HG02981 (cell line): Measurements from ENCODE around the gene LRRK1.

ENCODE experiments used
- ATAC-seq: cut with Tn5 transposase; IDR thresholded peaks from one replicate; pipeline ENCODE4 v1.9.1; 2021; ENCODE audit warnings: mild to moderate bottlenecking, moderate library complexity; ENCODE audit not compliant: unreplicated experiment

LRRK1 gene

DNA sequence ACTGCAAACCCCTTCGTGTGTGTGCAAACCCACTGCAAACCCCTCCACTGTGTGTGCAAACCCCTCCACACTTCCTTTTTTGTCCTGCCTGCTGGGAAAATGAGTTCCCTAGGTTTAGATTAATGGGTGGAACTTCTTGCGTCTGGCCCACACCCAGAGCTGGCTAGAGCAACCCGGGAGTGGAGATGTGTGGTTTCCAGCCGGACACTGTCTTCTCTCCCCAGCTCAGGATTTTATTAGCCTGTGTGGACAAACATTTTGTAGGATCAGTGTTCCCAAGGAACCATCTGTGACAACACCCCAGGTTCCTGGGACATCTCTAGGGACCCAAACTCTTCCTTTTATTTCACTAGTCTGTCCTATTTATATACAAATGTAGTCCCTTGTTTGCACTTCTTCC lies 9.6 kb upstream of the LRRK1 start:
- ATAC-seq, result no peak

DNA sequence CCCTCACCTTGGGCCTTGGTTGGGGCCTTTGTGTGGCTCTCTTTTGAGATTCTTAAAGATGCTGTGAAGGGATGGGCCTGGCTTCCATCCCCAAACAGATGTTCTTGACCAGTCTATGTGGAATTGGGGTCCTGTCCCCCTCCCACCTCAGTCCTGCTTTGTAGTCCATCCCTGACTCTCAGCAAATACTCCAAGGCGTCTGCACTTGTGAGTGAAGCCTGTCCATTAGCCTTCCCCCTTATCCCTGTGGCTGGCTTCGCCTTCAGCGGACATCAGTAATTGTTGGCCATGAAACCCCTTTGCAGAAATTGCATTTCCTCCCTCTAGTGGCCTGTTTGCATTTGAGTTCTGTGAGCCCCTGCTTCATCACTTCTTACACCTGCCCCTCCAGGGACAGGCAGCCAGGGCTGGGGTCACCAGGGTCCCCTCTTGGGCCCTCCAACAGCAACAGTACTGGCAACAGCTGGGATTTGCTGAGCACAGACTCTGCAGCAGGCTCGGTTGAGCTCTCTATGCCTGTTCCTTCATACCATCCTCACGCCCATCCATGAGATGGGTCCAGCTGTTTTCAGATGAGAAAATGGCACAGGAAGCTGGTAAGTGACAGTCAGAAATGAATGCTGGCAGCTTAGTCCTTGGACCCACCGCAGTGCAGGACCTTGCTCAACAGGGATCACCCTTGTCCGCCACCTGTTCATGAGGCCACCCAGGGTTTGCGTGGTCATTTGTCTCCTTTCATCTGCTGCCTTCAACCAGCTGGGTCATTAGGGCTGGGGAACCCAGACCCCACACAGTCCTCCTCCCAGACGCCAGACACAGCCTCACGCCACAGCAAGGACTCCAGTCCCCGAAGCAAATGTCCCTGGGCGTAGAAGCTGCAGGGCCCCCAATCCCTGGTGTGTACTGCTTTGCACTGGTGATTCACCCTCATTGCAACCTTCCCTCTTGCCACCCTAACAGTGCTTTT lies 8.9 kb upstream of the LRRK1 start:
- ATAC-seq, result no peak

DNA sequence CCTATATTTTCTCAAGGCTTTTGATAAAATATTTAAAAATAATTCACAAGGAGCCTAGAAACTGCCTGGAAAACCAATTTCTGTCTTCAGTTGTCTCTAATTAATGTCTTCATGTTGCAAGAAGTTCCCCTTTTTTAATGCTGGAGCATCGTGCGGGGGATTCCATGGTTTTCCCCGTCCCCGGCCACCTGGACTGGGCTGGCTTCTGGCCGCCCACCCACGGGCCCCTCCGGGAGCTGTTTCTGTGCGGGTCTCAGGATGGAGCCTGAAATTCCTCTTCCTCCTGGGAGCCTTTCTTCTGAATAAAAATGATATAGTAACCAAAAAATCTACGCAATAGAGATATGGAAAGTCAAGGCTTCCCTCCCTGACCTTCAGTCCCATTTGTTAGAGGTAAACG lies 8.1 kb upstream of the LRRK1 start:
- no peak for ATAC-seq

DNA sequence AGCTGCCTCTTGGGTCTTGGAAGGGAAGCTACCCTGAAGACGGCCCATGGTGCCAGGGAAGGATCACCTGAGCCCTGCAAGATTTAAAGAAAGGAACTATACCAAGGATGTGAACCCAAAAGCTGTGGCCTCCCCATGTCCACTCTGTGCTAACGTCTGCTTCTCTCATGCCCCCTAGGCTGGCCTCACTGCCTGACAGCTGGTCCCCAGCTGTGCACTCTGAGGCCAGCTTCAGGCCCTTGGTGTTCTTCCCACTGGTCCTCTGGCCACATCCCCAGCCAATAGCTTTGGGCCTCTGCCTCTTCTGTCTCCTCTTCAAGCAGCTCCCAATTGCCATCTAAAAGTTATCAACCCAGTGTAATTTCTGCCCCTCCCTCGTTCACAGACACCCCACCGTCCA lies 5.2 kb upstream of the LRRK1 start:
- ATAC-seq, result no peak

DNA sequence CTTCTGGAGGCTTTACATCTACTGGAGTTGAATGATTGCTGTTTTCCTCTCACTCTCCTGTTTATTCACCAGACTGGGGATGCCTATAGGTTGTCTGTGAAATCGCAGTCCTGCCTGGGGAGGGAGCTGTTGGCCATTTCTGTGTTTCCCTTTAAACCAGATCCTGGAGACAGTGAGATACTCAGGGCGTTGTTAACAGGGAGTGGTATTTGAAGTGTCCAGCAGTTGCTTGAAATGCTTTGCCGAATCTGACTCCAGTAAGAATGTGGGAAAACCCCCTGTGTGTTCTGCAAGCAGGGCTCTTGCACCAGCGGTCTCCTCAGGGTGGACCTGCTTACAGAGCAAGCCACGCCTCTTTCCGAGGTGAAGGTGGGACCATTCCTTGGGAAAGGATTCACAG lies 4.3 kb upstream of the LRRK1 start:
- ATAC-seq, result no peak

DNA sequence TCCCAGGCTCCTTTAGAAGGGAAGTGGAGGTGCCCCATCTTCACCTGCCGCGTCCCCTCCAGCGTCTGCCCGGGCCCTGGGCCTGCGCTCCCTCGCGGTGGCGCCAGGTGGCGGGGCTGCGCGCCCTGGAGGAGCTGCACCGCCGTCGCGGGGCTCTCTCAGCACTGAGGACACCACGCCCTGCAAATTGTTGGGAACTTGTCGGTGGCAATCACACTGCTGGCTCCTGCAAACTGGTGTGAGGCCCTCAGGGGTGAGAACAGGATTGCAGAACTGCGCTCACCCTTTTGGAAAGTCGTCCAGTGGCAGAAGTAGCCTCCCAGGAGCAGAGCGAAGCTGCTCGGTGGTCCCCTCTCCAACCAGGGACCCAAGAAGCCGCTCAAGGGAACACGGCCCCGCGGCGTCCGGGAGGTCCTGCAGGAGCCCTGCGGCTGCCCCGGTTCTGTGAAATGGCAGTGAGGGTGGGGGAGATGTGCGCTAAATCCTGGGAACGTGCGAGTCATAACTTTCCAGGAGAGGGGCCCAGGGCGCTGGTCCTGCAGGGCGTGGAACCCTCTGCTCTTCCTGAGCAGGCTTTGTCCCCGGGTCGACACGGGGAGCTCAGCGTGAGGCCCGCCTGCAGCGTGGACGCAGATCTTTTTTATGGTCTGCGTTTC lies 995 bp upstream of the LRRK1 start:
- ATAC-seq, result peak; percentile 65

DNA sequence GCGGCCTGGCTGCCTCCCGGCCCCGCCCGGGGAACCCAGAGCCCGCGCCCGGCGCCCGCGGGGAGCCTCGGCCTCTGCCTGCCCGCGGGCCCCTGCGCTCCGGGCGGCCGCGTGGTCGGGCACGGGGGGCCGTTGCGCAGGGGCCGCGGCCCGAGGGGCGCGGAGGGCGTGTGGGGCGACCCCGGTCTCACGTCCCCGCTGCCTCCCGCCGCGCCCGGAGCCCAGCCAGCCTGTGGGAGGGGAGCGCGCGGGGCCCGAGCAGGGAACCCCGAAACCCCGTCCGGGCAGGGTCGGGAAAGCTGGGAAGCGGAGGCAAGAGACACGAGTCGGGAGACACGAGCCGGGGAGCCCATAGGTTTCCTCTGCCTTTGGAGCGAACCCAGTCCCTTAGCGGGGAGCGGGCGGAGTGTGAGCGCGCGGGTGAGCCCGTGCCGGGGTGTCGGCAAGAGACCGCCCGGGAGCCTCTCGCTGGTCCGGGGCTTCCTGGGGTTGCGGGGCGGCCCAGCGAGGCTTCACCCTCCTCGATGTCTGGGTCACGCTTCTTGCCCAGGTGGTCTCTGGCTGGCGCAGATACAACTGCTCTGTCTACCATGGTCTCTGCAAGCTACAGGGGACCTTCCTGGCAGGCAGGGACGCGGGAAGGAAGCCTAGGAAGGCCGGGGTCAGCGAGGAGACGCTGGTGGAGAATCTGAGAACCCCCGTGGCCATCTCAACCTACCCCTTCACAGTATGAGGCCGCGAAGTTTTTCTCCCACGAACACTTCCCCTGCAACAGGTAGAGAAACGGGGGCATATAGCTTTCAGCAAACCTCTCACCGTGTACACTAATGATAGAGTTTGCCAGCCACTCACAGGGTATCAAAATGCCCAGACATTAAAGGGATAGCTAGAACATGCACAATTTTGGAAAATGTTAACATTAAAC lies 586 bp downstream of the LRRK1 start:
- peak; percentile 11 for ATAC-seq

DNA sequence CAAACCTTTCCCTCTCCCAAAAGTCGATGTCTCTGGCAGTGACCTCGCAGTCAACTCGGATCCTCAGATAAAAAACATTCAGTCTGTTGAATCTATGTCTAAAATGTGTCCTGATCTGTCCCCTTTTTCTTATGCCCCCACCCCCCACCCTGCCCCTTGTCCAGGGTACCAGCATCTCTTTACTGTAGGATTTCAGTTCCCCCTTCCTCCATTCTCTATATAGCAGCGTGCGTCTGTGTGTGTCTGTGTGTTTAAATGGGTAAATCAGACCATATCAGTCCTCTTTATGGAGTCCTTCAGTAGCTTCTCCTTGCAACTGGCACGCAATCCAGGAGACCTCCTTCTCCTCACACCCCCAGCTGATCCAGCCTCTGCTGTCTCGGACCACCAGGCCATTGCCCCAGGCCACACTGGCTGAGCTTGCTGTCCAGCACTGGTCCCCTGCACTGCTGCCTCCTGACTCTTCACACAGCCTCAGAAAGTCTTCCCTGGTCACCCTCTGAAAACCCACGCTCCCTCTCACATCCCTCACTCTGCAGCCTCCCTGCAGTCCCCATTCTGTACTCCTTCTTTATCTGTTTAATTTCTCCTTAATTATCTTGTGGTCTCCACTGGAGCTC lies 1.5 kb downstream of the LRRK1 start:
- no peak for ATAC-seq

DNA sequence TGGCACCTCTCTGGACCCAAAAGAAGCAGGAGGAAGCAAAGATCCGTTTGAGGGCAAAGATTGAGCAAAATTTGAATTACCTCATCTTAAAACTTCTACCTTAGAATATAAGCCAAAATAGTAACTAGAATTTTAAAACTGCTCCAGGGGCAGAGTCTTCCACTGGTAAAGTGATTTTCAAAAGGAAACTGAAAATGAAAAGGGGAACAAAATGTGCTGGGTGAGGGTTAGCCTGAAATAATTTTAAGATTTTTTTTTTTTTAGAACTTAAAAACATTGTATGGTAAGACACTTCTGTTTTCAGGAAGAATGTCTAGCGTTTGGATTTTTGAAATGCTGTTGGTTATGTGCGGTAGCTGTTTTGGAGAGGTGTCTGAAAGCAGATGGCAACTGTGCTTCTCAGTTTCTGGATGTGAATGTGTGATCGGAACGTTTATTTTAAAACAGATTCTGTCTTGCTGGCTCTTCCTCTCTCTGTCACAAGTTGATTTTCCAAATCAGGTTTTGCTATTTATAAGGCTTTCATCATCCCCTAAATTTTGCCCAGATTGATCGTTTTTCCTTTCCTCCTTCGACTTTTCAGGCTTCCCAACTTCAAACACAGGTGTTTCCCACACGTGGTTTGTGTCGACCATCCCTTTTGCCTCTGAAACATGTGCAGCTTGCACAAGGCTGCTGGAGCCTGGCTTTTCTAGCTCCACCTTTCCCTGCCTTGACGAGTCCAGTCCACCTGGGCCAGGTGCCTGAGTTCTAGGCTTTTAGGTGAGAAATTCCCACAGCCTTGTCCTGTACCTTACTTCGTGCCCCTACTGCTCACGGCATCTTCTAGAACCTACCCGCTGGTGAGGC lies 3.3 kb downstream of the LRRK1 start:
- no peak for ATAC-seq

DNA sequence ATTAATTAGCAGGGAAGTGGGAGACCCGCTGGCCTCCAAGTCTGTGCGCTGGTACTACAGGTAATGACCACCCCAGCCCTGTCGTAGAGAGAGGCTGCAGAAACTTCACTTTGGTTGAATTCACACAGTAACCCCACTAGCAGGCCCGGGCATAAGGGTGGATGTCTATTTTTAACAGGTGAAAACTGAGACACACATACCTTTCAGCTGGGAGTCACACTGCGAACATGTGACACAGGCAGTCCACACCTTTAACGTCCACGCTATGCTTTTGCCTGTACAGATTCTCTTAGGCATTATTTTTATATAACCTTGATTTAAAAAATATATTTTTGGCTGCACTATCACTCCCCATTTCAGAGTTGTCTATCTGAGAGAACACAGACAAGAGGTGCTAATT lies 3.9 kb downstream of the LRRK1 start:
- no peak for ATAC-seq

DNA sequence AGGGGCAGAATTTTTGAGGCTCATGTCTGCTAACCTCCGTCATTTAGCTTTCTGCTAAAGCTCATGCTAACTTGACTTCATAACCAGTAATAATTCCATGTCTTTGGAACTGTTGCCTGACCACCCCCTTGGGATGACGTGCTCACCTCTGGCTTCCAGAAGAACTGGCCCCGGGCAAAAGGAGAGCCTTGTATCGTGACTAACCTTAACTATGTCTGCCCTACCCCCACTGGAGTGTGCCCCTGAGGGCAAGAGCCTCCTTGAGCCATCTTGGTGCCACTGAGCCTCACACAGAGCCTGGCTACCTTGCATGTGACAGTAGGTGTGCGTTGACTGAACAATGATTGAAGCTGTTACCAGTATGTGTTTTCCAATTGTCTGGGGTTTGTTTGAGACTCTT lies 4.7 kb downstream of the LRRK1 start:
- no peak for ATAC-seq

DNA sequence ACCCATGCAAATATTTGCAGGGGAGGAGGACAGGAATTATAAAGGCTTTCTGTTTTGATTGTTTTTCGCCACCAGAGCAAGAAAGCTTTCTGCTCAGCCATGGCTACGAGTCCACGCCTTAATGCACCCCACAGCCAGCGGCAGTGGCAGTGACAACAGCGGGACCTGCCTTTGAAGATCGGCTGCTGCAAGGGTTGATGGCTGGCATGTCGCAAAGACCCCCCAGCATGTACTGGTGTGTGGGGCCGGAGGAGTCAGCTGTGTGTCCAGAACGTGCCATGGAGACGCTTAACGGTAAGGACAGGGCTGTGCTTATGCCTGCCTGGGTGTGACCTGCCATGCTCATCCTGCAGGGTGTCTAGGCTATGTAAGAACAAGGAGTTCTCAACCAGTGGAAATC lies 5.3 kb downstream of the LRRK1 start:
- no peak for ATAC-seq

DNA sequence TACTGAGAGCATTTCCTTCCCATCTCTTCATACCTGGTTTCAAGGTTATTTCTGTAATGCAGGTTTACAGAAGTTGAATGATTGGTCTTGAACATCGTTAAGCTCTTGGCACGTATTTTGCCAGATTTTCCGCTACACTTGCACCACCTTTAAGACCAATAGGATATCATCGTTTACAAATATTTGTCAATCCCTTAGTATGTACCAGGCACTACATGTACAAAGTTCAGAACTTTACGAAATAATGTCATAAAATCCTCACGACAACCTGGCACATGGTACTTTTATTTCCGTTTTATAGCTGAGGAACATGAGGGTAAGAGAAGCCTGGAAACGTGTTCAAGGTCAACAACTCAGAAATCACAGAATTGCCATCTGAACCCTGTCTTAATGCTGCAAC lies 6.3 kb downstream of the LRRK1 start:
- no peak for ATAC-seq

DNA sequence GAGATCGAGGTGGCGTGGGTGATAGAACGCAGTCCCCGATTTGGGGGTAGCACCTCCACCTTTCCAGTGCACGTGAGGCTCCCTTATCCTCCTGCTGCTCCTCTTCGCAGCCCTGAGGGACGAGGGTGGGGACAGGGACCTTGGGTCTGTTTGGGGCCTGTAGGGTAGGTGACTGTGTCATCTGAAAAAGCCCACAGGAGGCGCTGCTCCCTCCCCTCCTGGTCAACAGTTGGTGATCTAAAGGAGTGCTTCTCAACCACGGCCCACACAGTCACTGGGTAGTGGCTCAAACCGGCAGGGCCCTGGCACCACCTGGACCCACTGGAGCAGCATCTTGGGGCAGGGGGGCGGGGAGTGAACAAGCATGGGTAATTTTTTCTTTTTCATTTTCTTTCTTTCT lies 7.1 kb downstream of the LRRK1 start:
- no peak for ATAC-seq

DNA sequence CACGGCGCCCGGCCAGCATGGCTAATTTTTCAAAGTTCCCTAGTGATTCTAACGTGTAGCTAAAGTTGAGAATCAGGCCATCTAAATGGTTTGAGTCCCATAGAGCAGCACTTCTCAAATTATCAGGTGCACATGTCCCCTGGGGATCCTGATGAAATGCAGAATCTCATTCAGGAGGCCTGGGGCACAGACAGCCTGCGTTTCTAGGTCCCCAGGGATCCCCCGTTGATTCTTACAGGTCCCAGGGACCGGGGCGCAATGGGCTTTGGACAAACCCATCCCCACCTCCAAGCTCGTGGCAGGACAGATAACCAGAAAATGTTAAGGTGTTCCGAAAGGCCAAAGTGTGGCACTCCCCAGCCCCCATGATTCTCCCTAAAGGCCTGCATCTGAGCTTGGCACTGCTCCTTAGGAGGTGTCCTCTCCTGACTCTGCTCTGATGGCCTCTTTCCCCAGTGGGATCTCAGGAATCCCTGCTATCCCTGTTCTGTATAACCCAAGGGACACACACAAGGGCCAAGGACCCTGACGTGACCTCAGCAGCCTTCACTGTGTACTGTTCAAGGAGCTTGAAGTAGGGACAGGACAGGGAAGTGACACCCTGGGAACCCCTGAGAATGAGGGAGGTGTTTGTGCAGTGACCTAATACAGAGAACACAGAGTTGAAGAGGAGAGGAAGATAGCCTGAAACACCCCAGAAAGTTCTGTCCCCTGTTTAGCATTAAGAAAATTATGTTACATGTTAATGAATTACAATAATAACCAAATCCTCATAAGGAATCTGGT lies 8.0 kb downstream of the LRRK1 start:
- peak; percentile 53 for ATAC-seq

DNA sequence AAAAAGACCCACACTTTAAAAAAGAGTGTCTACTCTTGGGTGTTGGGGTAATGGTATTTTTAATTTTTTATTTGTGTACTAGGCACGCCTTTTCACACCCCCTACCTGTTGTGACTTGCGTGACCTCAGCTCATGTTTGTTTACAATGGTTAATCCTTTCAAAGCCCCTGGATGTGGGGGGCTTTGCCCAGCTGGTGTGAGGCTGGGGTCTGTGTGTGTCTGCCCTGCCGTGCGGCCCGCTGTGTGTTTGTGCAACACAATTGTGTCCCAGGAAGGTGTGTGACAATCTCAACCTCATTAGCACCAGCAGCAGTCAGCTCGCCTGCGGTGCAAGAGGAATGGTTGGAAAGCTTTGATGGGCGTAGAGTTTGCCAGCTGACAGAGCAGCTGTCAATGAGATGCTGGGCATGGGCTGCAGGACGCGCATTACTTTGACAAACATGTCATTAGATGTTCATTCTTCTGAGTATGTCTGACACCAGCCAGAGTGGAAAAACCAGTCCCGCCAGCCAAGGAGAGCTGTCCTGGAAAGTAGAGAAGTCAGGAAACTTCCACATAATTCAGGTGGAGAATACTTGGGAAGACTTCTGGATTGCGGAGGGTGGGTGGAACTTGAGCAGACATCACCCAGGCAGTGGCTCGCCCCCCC lies 9.6 kb downstream of the LRRK1 start:
- no peak for ATAC-seq

DNA sequence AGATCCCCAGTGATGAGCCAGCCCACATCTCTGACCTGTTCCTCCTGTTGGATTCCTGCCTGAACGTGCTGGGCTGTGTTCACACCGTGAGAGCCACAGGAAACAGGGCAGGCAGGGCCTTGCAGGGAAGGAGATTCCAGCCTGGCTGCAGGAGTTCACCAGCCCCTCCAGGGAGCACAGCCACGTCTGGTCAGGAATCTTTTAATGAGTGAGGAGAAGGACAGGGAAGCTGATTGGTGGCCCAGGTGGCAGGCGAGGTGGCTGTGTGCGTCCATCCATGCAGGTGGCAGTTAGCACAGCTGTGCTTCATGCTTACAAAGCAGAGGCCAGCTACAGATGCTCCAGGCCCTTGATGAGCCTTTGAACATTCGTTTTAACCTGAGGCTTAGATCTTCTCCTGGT lies 10.5 kb downstream of the LRRK1 start:
- ATAC-seq, result no peak

DNA sequence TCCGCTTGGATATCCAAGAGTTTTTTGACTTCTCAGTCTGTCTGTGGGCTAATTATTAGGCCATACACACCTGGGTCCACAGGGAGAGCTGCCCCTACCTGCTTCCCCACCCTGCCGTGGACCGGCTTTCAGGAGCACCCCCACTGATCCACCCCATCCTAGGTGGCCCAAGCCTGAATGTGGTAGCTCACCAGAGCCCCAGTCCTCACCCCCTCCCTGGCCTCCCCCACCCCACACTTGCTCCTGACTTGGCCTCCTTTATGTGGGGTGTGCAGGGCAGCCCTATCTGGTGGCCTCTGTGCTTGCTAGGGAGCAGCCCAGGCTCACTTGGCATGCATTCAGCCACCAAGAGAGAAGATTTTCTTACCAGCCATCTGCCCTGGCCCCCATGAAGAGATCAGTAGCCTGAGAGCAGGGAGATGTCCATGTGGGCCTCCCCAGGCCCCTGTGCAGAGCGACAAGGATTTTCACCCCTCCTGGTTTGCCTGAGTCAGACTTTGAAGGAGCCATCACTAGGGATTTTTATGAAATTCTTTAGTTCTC lies 11.2 kb downstream of the LRRK1 start:
- ATAC-seq, result no peak
